ENCODE measurements around the gene ATF1. TPM values are rescaled to one million over a fixed set of nuclear protein-coding genes. Genes with fewer than 3 reads are reported as not detected.

The ATF1 gene
- total and polyA plus RNA-seq, 10 of the 15 experiments (the other 5 are each of a cell fraction or from before 2014, with no cell fraction given): 15.4 to 92.0 (median 33.6) TPM

DNA sequence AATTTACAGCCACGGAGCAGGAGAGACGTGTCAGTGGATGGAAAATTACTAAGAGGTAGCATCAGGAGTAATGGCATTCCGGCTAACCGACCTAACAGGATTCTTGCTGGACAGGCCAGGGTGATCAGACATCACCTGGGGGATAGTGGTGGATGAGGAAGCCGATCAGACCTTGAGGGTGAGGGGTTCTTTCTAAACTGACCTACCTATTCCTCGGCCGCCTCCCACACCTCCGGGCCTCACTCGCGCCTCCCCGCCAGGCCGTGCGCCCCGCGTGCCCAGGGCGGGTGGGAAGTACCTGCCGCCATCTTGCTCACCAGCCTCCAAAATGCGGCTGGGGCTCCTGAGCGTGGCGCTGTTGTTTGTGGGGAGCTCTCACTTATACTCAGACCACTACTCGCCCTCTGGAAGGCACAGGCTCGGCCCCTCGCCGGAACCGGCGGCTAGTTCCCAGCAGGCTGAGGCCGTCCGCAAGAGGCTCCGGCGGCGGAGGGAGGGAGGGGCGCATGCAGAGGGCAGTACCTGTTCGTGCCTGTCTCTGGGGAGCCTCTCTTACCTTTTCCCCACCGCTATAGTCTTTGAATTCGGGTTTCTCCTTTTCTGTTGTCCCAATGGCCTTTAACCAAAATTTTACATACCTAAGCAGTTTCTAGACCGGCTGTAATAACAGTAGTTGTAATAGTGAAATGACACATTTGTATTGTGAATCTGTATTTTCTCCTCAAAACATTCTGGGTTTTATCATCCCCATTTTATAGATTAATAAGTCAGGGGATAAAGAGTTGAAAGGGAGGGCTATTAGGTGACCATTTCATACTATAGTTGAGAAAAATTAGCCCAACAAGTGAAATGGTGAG is 79.0 kb downstream of the ATF1 start, which contains the start of gene TMPRSS12 (continued):
- TF ChIP-seq, protein P1, sequence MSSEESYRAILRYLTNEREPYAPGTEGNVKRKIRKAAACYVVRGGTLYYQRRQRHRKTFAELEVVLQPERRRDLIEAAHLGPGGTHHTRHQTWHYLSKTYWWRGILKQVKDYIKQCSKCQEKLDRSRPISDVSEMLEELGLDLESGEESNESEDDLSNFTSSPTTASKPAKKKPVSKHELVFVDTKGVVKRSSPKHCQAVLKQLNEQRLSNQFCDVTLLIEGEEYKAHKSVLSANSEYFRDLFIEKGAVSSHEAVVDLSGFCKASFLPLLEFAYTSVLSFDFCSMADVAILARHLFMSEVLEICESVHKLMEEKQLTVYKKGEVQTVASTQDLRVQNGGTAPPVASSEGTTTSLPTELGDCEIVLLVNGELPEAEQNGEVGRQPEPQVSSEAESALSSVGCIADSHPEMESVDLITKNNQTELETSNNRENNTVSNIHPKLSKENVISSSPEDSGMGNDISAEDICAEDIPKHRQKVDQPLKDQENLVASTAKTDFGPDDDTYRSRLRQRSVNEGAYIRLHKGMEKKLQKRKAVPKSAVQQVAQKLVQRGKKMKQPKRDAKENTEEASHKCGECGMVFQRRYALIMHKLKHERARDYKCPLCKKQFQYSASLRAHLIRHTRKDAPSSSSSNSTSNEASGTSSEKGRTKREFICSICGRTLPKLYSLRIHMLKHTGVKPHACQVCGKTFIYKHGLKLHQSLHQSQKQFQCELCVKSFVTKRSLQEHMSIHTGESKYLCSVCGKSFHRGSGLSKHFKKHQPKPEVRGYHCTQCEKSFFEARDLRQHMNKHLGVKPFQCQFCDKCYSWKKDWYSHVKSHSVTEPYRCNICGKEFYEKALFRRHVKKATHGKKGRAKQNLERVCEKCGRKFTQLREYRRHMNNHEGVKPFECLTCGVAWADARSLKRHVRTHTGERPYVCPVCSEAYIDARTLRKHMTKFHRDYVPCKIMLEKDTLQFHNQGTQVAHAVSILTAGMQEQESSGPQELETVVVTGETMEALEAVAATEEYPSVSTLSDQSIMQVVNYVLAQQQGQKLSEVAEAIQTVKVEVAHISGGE (CRISPR knock-in tag; IDR thresholded peaks at IDR 0.05): no peak
- TF ChIP-seq, protein P2, sequence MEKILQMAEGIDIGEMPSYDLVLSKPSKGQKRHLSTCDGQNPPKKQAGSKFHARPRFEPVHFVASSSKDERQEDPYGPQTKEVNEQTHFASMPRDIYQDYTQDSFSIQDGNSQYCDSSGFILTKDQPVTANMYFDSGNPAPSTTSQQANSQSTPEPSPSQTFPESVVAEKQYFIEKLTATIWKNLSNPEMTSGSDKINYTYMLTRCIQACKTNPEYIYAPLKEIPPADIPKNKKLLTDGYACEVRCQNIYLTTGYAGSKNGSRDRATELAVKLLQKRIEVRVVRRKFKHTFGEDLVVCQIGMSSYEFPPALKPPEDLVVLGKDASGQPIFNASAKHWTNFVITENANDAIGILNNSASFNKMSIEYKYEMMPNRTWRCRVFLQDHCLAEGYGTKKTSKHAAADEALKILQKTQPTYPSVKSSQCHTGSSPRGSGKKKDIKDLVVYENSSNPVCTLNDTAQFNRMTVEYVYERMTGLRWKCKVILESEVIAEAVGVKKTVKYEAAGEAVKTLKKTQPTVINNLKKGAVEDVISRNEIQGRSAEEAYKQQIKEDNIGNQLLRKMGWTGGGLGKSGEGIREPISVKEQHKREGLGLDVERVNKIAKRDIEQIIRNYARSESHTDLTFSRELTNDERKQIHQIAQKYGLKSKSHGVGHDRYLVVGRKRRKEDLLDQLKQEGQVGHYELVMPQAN (conservative IDR thresholded peaks at IDR 0.05): no peak
- no peak for TF ChIP-seq HCFC1 (IDR thresholded peaks at IDR 0.05; ENCODE audit: low read length)
- TF ChIP-seq, protein P3, sequence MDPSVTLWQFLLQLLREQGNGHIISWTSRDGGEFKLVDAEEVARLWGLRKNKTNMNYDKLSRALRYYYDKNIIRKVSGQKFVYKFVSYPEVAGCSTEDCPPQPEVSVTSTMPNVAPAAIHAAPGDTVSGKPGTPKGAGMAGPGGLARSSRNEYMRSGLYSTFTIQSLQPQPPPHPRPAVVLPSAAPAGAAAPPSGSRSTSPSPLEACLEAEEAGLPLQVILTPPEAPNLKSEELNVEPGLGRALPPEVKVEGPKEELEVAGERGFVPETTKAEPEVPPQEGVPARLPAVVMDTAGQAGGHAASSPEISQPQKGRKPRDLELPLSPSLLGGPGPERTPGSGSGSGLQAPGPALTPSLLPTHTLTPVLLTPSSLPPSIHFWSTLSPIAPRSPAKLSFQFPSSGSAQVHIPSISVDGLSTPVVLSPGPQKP (IDR thresholded peaks at IDR 0.05; ENCODE audit: low read depth, low read length): no peak
- TF ChIP-seq, protein P4, sequence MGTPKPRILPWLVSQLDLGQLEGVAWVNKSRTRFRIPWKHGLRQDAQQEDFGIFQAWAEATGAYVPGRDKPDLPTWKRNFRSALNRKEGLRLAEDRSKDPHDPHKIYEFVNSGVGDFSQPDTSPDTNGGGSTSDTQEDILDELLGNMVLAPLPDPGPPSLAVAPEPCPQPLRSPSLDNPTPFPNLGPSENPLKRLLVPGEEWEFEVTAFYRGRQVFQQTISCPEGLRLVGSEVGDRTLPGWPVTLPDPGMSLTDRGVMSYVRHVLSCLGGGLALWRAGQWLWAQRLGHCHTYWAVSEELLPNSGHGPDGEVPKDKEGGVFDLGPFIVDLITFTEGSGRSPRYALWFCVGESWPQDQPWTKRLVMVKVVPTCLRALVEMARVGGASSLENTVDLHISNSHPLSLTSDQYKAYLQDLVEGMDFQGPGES (IDR thresholded peaks at IDR 0.05): no peak
- TF ChIP-seq ZNF622 (IDR thresholded peaks at IDR 0.05): no peak
- TF ChIP-seq BACH1 (IDR thresholded peaks at IDR 0.05; ENCODE audit: borderline replicate concordance): no peak
- TF ChIP-seq SMC3 (IDR thresholded peaks at IDR 0.05; ENCODE audit: borderline replicate concordance, low read length): no peak
- no peak for TF ChIP-seq MXI1 (IDR thresholded peaks at IDR 0.05; ENCODE audit: low read depth, low read length)
- no peak for TF ChIP-seq HDGF (IDR thresholded peaks at IDR 0.05)
- no peak for TF ChIP-seq BMI1 (IDR thresholded peaks at IDR 0.05; ENCODE audit: borderline replicate concordance)

Data from GM12878 (cell line).